ENCODE results near the gene VGLL4. TPM values are rescaled to one million over a fixed set of nuclear protein-coding genes. Genes with fewer than 3 reads are reported as not detected.

VGLL4 gene
- total RNA-seq, 6 donors from 2014 or later: 46.5 to 93.6 (median 60.1) TPM

- TF ChIP-seq EP300 (IDR thresholded peaks at IDR 0.05): no peak
- TF ChIP-seq POLR2AphosphoS5 (IDR thresholded peaks at IDR 0.05): no peak
- TF ChIP-seq POLR2A (IDR thresholded peaks at IDR 0.05): no peak
- no peak for TF ChIP-seq CTCF (IDR thresholded peaks at IDR 0.05)
- 80 to 81% methylated on average over 22 to 23 of the region's 23 CpGs for WGBS, 2 donors
- H3K4me3 ChIP-seq: no peak overlapping the region
- peaks cover 18 to 59% (median 30%) of the 10 kb centered on the region in 4 donors for H3K4me1 ChIP-seq
- ATAC-seq (ENCODE audit: low FRiP score in 2 of 2) (peak; percentile 44 to 81), DNase-seq (peak in 1 of 2 donors; percentile 46)
- no peak overlapping the region for H3K27ac ChIP-seq
- H3K27me3 ChIP-seq: no peaks in the 10 kb centered on the region
- H3K36me3 ChIP-seq: no peaks in the 10 kb centered on the region
- H3K9me3 ChIP-seq: no peaks in the 10 kb centered on the region
Measured at GRCh38 chr3:11610044-11610671, 33.6 kb downstream of the VGLL4 start.

- DNase-seq: peak in 1 of 2 donors; percentile 30
- WGBS, 2 donors: 91 to 92% methylated on average over 9 of the region's 9 CpGs
- H3K4me1 ChIP-seq: peaks cover 18 to 60% (median 30%) of the 10 kb centered on the region in 4 donors
- no peak overlapping the region for H3K4me3 ChIP-seq
- no peak for ATAC-seq (ENCODE audit: low FRiP score in 2 of 2)
- no peaks in the 10 kb centered on the region for H3K36me3 ChIP-seq
- H3K27me3 ChIP-seq: no peaks in the 10 kb centered on the region
- no peak overlapping the region for H3K27ac ChIP-seq
- H3K9me3 ChIP-seq: no peaks in the 10 kb centered on the region
- TF ChIP-seq POLR2A (IDR thresholded peaks at IDR 0.05) (no peak), EP300 (IDR thresholded peaks at IDR 0.05) (no peak), POLR2AphosphoS5 (IDR thresholded peaks at IDR 0.05) (no peak), CTCF (IDR thresholded peaks at IDR 0.05) (no peak)
Measured at GRCh38 chr3:11609481-11609880, 34.2 kb downstream of the VGLL4 start.

- H3K36me3 ChIP-seq: peaks cover 0 to 5% (median 0%) of the 10 kb centered on the region in 4 donors
- WGBS, 2 donors: 21 to 23% methylated on average over 3 of the region's 3 CpGs
- no peak overlapping the region for H3K4me3 ChIP-seq
- H3K27me3 ChIP-seq: no peaks in the 10 kb centered on the region
- TF ChIP-seq POLR2AphosphoS5 (IDR thresholded peaks at IDR 0.05): no peak
- TF ChIP-seq EP300 (IDR thresholded peaks at IDR 0.05): no peak
- no peak for TF ChIP-seq POLR2A (IDR thresholded peaks at IDR 0.05)
- TF ChIP-seq CTCF (IDR thresholded peaks at IDR 0.05): no peak
- peaks cover 16 to 50% (median 22%) of the 10 kb centered on the region in 4 donors for H3K4me1 ChIP-seq
- H3K9me3 ChIP-seq: no peaks in the 10 kb centered on the region
- ATAC-seq (ENCODE audit: low FRiP score in 2 of 2) (no peak), DNase-seq (no peak)
- peak overlapping the region in 1 of 4 donors; percentile 17 for H3K27ac ChIP-seq
Measured at GRCh38 chr3:11607816-11608215, 35.9 kb downstream of the VGLL4 start.

- H3K4me3 ChIP-seq: no peak overlapping the region
- TF ChIP-seq POLR2A (IDR thresholded peaks at IDR 0.05) (no peak), POLR2AphosphoS5 (IDR thresholded peaks at IDR 0.05) (no peak), EP300 (IDR thresholded peaks at IDR 0.05) (no peak), CTCF (IDR thresholded peaks at IDR 0.05) (no peak)
- WGBS, 2 donors: 86 to 92% methylated on average over 6 of the region's 6 CpGs
- DNase-seq (no peak), ATAC-seq (ENCODE audit: low FRiP score in 2 of 2) (no peak)
- H3K27me3 ChIP-seq: no peaks in the 10 kb centered on the region
- H3K27ac ChIP-seq: no peak overlapping the region
- no peaks in the 10 kb centered on the region for H3K9me3 ChIP-seq
- H3K4me1 ChIP-seq: peaks cover 11 to 47% (median 17%) of the 10 kb centered on the region in 4 donors
- peaks cover 0 to 5% (median 0%) of the 10 kb centered on the region in 4 donors for H3K36me3 ChIP-seq
Measured at GRCh38 chr3:11606865-11607440, 36.8 kb downstream of the VGLL4 start.
